ENCODE measurements around the gene CHAF1B.

CHAF1B gene

GRCh38 chr21:36354918-36355680 lies 30.1 kb upstream of the CHAF1B start:
- no peaks in the 10 kb centered on the region for H3K27me3 ChIP-seq (ENCODE audit: low read depth, low read length)
- H4K20me1 ChIP-seq (ENCODE audit: insufficient read depth, low read length) = no peaks in the 10 kb centered on the region
- no peaks in the 10 kb centered on the region for H3K4me1 ChIP-seq (ENCODE audit: low read length)
- no peak overlapping the region for H3K4me2 ChIP-seq (ENCODE audit: low read length)
- H3K4me3 ChIP-seq (ENCODE audit: low read length) = no peak overlapping the region
- H3K9ac ChIP-seq (ENCODE audit: low read length) = no peak overlapping the region
- H3K79me2 ChIP-seq (ENCODE audit: low read length) = 0 out of 2 replicates have a peak, but pooled peaks cover 2% of the 10 kb centered on the region
- H3K36me3 ChIP-seq (replicated peaks; ENCODE audit: low read depth, low read length) = peaks cover 25% of the 10 kb centered on the region
- TF ChIP-seq CTCF (IDR thresholded peaks at IDR 0.05; ENCODE audit: low read depth, low read length) = no peak
- no peak for TF ChIP-seq EZH2phosphoT487 (IDR thresholded peaks at IDR 0.05; ENCODE audit: low read depth)
- no peak overlapping the region for H3K27ac ChIP-seq (ENCODE audit: low read length)
- no peak overlapping the region for H2AFZ ChIP-seq (ENCODE audit: low read depth, low read length)
- H3K9me3 ChIP-seq (ENCODE audit: insufficient read depth, low read length) = no peaks in the 10 kb centered on the region

- peaks cover 31% of the 10 kb centered on the region for H3K36me3 ChIP-seq (replicated peaks; ENCODE audit: low read depth, low read length)
These were observed 29.3 kb upstream of the CHAF1B start for GRCh38 chr21:36355868-36356267.

GRCh38 chr21:36359185-36359584 lies 26.0 kb upstream of the CHAF1B start:
- H3K27me3 ChIP-seq (ENCODE audit: low read depth, low read length) = no peaks in the 10 kb centered on the region
- H4K20me1 ChIP-seq (ENCODE audit: insufficient read depth, low read length) = no peaks in the 10 kb centered on the region
- H3K36me3 ChIP-seq (replicated peaks; ENCODE audit: low read depth, low read length) = peaks cover 35% of the 10 kb centered on the region
- no peak overlapping the region for H3K27ac ChIP-seq (ENCODE audit: low read length)
- no peak overlapping the region for H3K4me2 ChIP-seq (ENCODE audit: low read length)
- no peaks in the 10 kb centered on the region for H3K79me2 ChIP-seq (ENCODE audit: low read length)
- no peak overlapping the region for H3K9ac ChIP-seq (ENCODE audit: low read length)
- TF ChIP-seq EZH2phosphoT487 (IDR thresholded peaks at IDR 0.05; ENCODE audit: low read depth) (no peak), CTCF (IDR thresholded peaks at IDR 0.05; ENCODE audit: low read depth, low read length) (no peak)
- H3K4me1 ChIP-seq (ENCODE audit: low read length) = no peaks in the 10 kb centered on the region
- no peaks in the 10 kb centered on the region for H3K9me3 ChIP-seq (ENCODE audit: insufficient read depth, low read length)
- H3K4me3 ChIP-seq (ENCODE audit: low read length) = no peak overlapping the region
- H2AFZ ChIP-seq (ENCODE audit: low read depth, low read length) = no peak overlapping the region

More at GRCh38 chr21:36355868-36356267, 29.3 kb upstream of the CHAF1B start:
- no peak overlapping the region for H2AFZ ChIP-seq (ENCODE audit: low read depth, low read length)
- TF ChIP-seq EZH2phosphoT487 (IDR thresholded peaks at IDR 0.05; ENCODE audit: low read depth) (no peak), CTCF (IDR thresholded peaks at IDR 0.05; ENCODE audit: low read depth, low read length) (no peak)
- H3K27ac ChIP-seq (ENCODE audit: low read length) = no peak overlapping the region
- no peak overlapping the region for H3K4me2 ChIP-seq (ENCODE audit: low read length)
- H3K9me3 ChIP-seq (ENCODE audit: insufficient read depth, low read length) = no peaks in the 10 kb centered on the region
- no peak overlapping the region for H3K9ac ChIP-seq (ENCODE audit: low read length)
- H3K27me3 ChIP-seq (ENCODE audit: low read depth, low read length) = no peaks in the 10 kb centered on the region
- no peaks in the 10 kb centered on the region for H3K4me1 ChIP-seq (ENCODE audit: low read length)
- no peak overlapping the region for H3K4me3 ChIP-seq (ENCODE audit: low read length)
- 0 out of 2 replicates have a peak, but pooled peaks cover 2% of the 10 kb centered on the region for H3K79me2 ChIP-seq (ENCODE audit: low read length)
- H4K20me1 ChIP-seq (ENCODE audit: insufficient read depth, low read length) = no peaks in the 10 kb centered on the region

- Histone ChIP-seq H3K27me3 (ENCODE audit: low read depth, low read length) (no peaks in the 10 kb centered on the region), H3K4me2 (ENCODE audit: low read length) (no peak overlapping the region), H3K36me3 (replicated peaks; ENCODE audit: low read depth, low read length) (peaks cover 56% of the 10 kb centered on the region), H3K9ac (ENCODE audit: low read length) (no peak overlapping the region), H3K79me2 (ENCODE audit: low read length) (no peaks in the 10 kb centered on the region), H2AFZ (ENCODE audit: low read depth, low read length) (no peak overlapping the region), H3K9me3 (ENCODE audit: insufficient read depth, low read length) (no peaks in the 10 kb centered on the region), H4K20me1 (ENCODE audit: insufficient read depth, low read length) (no peaks in the 10 kb centered on the region), H3K27ac (ENCODE audit: low read length) (no peak overlapping the region), H3K4me3 (ENCODE audit: low read length) (no peak overlapping the region), H3K4me1 (ENCODE audit: low read length) (no peaks in the 10 kb centered on the region)
- TF ChIP-seq EZH2phosphoT487 (IDR thresholded peaks at IDR 0.05; ENCODE audit: low read depth) = no peak
- no peak for TF ChIP-seq CTCF (IDR thresholded peaks at IDR 0.05; ENCODE audit: low read depth, low read length)
These were observed 16.0 kb upstream of the CHAF1B start for GRCh38 chr21:36369064-36369685.

Data from OCI-LY3 (cell line).